Measurements from ENCODE around the gene HARS1.
"Not testable (repeated sequence)": the region's sequence is repeated elsewhere in the genome, so short reads cannot be mapped to it uniquely, and the experiment has no call there.

The HARS1 gene

DNA sequence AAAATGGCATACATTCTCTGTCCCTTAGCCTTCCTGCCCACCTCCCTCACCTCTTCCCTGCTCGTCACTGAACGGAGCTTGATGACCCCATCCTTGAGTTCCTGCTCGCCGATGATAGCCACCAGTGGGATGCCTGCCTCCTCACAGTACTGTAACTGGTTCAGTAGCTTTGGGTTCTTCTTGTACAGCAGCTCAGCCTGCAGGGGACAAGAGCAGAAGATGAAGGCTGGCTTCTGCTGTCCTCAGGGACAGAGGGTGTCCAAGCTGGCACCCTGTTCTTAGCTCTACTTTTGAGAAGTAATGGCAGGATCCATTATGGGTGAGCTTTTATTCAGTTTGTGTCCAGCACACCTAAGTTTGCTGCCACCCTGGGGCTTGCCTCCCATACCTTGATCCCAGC, 16.5 kb downstream of the HARS1 start:
- no peak for FAIRE-seq

DNA sequence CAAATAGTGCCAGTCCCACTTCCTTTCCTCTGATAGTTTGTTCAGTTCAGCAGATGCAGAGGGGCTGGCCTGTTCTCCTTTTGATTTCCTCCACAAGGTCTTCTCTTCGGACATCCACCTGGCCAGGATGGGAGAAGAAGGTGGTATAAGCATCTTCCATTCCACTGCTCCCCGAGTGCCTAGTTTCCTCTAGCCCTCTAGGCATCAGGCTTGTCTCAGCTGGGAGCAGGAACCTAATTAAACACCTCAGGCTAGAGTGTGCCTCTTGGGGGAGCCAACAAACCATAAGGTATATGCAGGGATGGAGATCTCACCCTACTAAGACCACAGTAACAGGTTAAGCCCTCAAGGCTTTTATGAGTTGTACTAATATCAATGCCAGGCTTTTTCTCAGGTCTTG, 17.0 kb downstream of the HARS1 start:
- no peak for FAIRE-seq

DNA sequence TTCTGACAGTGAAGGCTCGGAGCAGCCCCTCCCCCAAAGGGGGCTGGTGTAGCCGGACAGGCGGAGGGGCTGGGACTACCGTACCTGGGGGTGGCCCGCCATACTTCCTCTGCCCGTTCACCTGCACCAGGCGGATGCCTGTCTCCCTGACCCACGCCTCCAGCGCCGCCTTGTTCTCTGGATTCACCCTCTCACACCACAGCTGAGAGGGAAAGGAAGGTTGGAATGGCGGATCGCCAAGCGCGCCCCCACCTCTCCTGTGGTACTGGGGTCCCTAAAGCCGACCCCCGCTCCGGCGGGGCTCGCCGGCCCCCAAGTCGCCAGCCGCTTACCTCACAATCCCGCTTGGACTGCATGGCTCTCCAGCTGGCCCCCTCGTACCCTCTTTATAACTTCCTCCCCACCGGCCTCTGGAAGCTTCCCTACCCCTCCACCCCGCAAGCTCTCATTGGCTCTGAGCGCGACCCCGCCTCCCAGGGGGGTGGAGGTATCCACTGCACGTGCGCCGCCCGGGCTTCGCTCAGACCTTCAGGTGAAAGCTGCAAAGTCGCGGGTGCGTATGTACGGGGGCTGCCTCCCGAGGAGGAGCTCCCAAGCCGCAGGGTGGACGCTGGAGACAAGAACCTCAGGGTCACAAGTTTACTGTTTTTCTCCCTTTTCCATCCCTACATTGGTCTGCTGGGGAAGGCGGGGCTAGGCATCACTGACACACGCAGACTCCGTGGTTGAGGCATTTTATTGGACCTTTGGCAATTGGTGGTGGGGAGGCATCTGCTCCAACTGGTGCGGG, 17.8 kb downstream of the HARS1 start, which contains the start of gene DND1:
Gene DND1, minus strand, starts transcription at position 390 of the 790 bp plus-strand sequence. Its CDS starts 34 bp downstream, at position 356.
- no peak for FAIRE-seq

DNA sequence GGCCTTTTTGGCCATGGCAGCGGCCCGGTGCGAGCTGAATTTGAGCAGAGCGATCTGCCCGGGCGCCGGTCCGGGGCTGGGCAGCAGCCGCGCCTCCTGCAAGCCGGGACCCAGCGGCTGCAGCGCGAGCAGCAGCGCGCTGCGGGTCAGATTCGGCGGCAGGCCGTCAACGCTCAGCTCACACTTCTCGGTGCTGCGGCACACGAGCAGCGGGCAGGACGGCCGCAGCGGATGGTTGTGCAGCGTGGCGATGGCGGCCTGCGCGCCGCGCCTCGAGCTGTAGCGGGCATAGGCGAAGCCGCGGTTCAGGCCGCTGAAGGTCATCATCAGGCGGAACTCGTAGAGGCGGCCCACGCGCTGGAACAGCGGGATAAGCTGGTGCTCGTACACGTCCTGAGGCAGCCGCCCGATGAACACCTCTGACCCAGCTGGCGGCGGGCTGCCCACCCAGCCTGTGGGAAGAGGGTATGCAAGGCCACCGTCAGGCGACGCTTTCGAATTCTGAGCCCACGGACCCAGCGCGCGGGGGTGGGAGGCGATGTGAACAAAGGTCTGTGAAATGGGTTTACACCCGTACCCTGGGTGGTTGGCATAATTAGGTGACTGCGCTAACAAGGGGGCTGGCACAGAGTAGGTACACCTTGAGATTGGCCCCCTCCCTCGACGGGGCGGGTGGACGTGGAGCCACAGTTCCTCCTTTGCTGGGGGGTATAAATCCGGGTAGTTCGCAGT, 18.5 kb downstream of the HARS1 start:
- FAIRE-seq = no peak

DNA sequence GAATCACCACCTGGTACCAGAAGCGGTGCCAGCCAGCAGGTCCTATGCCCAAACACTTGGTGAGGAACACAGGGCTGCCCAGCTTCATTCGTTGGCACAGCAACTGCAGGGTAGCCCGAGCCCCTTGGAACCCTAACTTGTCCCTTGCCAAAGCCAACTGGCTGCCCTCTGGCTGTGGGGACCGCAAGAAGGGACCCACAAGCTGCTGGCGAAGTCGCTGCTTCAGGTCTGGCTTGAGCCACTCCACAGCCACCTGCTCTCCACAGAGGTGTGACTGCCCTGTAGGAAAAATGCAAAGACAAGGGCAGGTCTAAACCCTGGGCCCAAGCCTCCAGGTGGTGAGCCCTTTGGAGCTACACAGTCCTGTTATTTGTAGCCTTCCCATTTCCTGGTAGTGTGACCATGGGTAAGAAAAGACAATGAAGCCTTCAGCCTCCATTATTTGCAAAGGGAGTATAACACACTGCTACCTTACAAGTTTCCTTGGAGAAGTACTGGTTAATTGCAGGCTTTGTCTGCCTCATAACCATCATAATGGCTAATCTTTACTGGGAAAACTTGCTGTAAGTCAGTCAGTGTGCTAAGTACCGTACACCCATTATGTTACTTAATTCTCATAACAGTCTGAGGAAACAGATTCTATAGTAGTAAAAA, 19.6 kb downstream of the HARS1 start:
- FAIRE-seq = no peak

DNA sequence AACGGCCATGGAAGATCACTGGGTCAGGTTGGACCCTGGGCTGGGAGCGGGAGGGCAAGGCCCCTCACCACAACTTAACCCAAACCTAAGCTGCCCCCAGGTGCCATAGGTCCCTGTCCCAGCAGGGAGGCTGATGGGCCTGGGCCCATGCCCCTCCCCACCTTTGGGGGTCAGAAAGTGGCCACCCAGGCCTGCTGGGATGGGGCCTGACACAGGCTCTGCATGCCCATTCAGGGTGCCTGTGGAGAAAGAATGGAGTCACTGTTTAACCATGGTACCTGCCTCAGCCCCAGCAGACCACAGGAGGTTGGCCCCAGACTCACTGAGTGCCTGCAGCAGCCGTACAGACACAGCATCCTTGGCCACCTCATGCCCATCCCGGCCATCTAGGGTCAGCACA, 20.1 kb downstream of the HARS1 start:
- FAIRE-seq = not testable (repeated sequence)

DNA sequence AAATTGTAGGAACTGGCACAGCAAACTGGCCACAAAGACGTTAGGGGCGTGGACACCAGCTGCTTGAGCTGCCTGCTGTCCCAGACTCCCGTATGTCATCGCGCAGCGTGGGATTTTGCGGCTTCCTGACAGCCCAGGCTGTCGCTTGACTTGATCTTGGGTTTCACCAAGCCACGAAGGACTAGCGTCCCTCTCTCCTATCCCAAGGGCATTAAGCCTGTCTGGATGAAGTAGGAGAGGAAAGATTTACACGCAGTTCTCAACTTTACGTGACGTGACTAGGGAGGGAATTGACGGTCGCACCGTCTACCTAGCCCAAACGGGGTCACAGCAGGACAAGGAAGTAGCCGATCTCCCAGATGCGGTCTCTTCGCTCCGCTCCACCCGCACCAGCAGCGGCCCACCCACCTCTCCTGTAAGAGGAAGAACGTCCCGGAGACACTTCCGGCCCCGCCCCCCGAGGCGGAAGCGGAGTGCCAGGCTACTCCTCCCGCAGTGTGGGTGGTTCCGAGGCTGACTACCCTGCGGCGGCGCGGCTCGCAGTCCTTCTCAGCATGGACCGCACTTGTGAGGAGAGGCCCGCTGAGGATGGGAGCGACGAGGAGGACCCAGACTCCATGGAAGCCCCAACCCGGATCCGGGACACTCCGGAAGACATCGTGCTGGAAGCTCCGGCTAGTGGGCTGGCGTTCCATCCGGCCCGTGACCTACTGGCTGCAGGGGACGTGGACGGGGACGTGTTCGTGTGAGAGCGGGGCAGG, 26.6 kb downstream of the HARS1 start, which contains the start of gene WDR55:
Gene WDR55, plus strand, starts transcription at position 546 of the 761 bp plus-strand sequence. Its CDS starts 9 bp downstream, at position 555.
- FAIRE-seq = no peak

DNA sequence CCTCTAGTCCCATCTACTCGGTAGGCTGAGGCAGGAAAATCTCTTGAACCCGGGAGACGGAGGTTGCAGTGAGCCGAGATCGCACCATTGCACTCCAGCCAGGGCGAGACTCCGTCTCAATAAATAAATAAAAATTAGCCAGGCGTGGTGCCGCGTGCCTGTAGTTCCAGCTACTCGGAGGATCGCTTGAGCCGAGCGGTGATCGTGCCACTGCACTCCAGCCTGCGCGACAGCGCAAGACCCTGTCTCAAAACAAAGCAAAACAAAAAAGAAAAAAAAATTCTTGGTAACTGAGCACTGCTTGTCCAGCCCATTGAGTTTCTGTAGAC, 27.2 kb downstream of the HARS1 start:
- FAIRE-seq = no peak

DNA sequence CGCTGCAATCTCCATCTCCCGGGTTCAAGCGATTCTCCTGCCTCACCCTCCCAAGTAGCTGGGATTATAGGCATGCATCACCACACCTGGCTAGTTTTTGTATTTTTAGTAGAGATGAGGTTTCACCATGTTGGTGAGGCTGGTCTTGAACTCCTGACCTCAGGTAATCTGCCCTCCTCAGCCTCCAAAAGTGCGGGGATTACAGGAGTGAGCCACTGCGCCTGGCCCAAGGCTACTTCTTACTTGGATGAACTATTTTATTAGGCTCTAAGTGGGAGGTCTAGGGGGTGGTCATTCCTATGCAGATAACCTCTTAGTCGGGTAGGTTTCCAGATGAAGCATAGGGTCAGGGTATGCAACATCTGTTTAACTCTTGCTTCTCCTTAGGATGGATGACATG, 30.8 kb downstream of the HARS1 start:
- not testable (repeated sequence) for FAIRE-seq

DNA sequence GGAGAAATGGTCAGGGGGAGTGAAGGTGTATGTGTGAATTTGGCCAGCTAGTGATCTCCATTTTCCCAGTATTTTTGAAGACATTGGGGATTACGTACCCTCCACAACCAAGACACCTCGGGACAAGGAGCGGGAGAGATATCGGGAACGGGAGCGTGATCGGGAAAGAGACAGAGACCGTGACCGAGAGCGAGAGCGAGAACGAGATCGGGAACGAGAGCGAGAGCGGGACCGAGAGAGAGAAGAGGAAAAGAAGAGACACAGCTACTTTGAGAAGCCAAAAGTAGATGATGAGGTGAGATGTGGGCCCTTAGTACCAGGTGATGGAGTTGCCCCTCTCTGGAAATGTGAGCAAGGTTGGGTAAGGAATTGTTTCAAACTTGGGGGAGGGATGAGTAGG, 32.3 kb downstream of the HARS1 start:
- FAIRE-seq = no peak

DNA sequence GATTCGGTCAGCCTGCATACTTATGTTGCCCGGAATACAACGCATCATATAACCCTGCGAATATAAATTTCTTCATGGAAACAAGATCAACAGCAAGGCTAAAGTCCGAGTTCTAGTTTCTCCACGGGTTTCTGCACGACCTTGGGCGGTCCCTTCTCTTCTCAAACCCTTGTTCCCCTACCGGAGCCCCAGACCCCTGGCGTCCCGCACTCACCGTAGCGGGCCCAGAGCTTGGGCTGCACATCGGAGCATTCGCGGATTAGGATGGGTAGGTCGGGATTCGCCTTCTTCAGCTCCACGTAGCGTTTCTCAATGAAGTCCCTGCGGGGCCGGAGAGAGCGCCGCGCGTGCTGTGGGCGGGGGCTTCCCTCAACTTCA, 44.1 kb downstream of the HARS1 start:
- FAIRE-seq = no peak

DNA sequence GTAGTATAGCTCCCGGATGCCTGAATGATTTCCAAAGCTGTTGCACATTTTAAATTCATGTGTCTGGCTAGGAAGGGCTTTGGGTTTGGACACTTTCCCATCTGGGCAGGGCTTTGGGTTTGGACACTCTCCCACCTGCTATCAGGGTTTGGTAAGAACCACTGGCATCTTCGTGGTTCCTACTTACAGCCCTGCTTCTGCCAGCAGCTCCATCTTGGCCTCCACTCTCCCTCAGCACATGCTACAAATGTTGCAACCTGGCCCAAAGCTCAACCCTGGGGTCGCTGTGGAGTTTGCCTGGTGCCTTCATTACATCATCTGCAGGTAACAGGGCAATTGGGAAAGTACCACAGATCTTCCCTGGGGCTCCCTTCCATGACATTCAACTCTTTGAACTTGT, 48.5 kb downstream of the HARS1 start:
- no peak for FAIRE-seq

DNA sequence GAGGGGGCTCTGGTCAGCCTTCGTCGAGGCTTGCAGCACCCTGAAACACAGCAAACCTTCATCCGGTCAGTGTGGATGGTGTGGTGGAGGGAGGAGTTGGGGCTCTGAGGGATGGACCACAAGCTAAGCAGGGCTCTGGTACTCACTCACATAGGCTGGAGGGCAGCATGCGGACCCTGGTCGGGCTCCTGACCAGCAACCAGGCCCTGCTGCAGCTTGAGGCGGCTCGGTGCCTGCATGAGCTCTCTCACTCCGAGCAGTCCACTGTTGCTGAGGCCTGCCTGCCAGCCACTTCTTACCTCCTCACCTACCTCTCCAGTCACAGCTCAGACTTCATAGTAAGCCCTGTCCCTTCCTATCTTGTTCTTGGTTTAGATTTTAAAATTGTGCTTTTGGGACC, 49.5 kb downstream of the HARS1 start:
- FAIRE-seq = no peak

DNA sequence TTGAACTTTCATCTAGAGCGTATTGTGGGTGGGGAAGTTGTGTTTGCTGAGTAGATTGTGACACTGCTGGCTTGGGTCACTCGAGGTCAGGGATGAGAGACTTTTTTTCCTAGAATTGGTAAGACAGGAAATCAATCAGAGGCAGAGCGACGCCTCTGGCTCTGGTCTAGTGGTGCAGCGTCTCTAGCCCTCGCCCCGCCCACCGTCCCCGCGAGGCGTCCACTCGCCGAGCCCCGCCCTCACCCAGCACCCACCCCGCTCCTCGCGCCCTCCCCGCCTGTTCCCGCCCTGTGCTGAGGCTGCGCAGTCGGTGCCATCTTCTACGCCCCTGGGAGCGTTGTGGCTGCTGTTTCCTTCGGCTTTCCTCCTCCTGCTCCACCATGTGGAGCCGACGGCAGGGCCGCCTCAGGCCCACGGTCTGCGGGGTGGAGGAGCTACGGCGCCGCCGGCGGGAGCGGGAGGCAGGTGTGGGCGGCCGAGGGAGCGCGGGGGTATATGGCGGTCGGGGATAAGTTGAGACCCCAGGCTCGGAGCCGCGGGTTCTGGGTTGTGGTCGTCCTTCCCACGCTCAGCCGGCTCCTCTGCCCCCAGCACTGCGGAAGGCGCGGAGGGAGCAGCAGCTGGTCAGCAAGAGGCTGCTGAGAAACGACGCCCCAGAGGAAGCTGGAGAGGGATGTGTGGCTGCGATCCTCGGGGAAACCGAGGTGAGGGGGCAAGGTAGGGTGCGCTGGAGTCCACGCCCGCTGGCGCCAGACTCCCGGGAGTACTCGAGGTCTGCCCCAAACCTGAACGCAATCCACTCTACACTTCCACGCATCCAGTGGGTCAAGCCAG, 51.8 kb downstream of the HARS1 start, which contains the start of gene TMCO6:
Gene TMCO6, plus strand, starts transcription at position 304 of the 834 bp plus-strand sequence. Its CDS starts 77 bp downstream, at position 381.
- no peak for FAIRE-seq

DNA sequence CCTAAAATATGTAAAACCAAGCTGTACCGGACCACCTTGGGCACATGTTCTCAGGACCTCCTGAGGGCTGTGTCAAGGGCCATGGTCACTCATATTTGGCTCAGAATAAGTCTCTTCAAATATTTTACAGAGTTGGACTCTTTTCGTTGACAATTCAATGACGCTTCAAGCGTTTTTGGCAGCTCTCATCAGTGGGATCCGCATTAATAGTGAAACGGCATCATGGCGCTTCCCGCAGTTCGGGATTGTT, 52.3 kb downstream of the HARS1 start:
- not testable (repeated sequence) for FAIRE-seq

DNA sequence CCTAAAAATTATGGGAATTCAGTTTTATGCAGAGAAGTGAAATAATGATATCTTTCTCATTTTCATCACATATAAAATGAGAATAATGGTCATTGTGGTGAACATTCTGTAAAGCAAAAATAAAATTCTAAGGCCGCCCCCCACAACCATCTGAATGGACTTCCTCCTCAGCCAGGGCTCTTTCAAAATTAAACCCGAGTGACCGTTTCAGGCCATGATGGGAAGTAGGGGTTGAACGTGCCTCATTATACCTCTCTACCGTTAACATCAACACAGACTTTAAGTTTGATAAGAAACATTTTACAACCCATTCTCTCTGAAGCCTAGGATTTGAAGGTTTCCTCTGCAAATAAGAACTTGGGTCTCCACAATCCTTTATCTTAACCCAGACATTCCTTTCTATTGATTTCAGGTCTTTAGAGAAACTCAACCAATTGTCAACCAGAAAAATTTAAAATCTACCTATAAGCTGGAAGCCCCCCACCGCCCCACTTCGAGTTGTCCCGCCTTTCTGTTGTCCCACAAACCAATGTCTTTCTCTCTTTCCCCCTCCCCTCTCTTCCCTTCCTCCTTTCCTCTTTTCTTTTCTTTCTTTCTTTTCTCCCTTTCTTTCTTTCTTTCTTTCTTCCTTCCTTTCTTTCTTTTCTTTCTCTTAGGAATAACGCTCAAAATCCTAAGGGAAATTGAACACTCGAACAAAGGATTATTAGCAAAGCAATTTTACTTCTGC, 53.6 kb downstream of the HARS1 start:
- FAIRE-seq = no peak

DNA sequence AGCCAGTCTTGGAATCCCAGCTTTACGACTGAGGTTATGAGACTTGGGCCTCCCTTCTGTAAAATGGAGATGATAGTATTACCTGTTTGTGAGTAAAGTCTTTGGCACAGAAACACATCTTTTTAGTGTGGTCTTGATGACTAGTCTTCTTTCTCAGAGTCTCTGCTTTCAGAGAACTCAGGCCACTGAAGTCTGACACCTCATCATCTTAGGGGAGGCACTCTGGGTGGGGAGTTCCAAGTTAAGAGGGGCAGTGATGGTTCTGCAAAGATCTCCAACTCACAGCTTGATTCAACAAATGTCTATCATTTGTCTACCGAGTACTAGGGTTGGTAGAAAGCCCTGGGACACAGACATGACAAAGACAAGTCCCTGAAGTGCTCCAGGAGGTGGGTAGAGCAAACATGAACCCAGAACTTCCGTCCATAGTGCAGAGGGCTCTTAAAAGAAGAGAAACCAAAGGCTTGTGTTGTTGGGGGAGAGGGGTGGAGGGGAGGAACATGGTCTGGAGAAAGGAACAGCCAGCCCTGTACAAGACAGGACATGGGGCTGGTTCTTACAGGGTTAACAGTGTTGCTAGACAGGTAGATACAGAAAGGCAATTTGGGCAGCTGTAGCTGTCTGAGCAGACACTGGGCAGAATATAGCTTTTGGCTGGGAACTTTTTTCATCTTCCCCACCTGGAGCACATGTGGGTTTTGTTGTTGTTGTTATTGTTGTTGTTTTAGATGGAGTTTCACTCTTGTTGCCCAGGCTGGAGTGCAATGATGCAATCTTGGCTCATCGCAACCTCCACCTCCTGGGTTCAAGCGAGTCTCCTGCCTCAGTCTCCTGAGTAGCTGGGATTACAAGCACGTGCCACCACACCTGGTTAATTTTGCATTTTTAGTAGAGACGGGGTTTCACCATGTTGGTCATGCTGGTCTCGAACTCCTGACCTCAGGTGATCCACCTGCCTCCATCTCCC, 55.6 kb downstream of the HARS1 start:
- no peak for FAIRE-seq

DNA sequence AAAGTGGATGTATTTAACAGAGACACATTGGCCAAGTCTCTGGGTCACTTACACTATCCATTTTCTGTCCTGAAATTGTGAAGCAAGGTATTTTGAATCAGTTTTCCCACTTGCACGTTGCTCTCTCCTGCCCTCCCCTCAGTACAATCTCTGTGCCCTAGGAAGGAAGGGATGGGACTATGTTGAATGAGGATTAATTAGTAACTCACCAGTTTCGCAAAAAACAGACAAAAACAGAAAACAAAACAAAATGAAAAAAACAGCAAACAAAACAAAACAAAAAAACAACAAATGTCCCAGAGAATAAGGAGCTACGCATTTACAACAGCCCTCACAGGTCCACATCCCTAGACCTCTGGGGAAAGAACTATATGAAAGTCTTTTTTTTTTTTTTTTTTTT, 57.1 kb downstream of the HARS1 start:
- FAIRE-seq = no peak

DNA sequence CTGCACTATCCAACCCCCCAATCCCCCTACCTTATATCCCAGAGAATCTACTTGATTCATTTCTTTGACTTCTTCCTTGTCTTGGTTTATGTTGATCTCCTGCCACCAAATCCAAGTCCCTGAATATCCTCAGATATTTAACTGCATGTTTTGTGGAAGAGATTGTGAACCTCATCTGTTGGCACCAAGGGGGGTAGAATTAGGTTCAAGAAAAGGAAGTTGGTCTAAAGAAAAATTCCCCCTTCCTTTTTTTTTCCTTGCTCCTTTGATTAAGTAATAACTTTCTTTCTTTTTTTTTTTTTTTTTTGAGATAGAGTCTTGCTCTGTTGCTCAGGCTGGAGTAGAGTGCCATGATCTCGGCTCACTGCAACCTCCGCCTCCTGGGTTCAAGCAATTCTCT, 57.7 kb downstream of the HARS1 start:
- no peak for FAIRE-seq

DNA sequence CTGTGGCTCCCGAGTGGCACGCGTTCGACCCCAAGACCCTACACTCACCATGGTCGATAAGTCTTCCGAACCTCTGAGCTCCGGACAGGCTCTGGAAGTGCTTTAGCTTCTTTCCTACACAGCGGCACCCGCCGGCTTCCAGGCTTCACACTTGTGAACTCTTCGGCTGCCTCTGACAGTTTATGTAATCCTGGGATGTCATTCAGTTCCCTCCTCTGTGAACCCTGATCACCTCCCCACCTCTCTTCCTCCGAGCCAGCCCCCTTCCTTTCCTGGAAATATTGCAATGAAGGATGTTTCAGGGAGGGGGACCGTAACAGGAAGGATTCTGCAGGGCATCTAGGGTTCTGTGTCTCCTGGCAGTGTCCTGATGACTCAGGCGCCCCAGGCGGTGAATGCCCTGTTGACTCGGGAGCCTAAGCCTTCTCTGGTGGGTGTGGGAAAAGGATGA, 58.1 kb downstream of the HARS1 start, which contains the start of gene CD14:
Gene CD14, minus strand, starts transcription at position 155 of the 451 bp plus-strand sequence. Its CDS starts 104 bp downstream, at position 51.
- no peak for FAIRE-seq
